CD4-positive, alpha-beta T cell treated with Interleukin-21 for 1 hour (primary cell): ENCODE measurements around the gene LMF1.

Source experiments
- DNase-seq: peaks from one replicate; pipeline ENCODE4 v3.0.0-alpha.2; 2020

The LMF1 gene

DNA sequence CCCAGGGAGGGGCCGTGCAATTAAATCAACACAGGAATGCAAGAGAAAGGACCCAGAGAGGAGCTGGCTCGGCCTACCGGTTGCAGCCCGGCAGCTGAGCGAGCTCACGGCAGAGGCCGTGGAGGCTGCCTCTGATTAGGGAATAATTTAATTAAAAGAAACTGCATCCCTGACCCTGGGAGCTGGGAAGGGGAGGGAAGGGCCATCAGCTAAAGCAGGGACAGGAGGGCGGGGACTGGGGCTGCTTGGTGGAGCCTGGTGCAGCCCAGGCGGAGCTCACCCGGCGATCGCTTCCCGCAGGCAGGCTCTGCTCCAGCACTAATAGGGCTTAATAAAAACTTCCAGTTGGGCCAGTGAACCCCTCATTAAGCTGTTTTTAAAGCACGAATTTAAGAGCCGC is 43.4 kb downstream of the LMF1 start:
- DNase-seq, result no peak

DNA sequence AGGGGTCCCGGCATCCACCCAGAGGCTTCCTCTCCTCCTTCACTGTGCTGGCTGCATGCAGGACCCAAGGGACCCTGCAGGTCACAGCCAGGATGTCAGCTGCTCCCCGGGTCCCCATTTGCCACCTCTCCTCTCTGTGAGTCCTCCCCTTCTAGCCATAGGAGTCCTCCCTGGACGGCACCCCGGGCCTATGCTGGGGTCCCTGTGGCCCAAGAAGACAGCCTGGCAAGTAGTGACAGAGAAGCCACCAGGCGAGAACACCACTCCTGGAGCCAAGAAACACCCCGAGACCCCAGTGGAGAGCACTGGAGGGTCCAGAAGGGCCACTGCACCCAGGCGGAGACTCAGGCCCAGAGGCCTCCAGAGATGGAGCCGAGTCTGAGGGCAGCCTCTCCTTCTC is 44.1 kb downstream of the LMF1 start:
- DNase-seq, result no peak

DNA sequence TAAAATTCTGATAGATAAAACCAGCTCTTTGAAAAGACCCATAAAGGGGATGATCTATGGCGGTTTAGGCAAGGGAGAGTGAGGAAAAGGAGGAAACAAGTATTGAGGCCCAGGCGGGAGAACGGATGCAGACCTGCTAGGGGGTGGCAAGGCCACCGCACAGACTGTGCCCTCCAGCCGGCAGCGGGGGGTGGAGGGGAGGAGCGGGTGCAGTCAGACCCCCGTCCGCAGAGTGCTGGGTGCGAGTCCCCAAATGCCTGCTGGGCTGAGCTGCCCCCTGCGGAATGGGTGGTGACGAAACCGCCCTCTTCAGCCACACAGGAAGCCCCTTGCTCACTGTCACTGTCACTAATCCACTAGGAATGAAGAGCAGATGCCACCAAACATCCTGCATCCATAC is 46.0 kb downstream of the LMF1 start:
- no peak for DNase-seq

DNA sequence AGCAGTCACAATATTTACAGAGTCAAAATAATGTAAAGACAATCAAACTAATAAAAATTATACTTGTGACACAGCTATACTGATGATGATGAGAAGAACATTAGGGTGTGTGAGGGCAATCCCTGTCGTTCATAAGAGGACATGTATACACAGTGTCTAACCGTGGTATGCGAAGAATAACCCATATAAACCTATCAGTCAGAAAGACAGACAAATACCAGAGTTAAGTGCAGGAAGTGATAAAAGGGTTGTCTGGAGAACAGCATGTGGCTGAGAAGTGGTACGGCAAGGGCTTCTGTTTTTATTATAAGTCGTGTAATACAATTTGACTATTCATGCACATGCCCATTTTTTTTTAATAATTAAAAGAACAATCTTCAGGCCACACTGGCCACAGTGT is 46.7 kb downstream of the LMF1 start:
- DNase-seq, result no peak

DNA sequence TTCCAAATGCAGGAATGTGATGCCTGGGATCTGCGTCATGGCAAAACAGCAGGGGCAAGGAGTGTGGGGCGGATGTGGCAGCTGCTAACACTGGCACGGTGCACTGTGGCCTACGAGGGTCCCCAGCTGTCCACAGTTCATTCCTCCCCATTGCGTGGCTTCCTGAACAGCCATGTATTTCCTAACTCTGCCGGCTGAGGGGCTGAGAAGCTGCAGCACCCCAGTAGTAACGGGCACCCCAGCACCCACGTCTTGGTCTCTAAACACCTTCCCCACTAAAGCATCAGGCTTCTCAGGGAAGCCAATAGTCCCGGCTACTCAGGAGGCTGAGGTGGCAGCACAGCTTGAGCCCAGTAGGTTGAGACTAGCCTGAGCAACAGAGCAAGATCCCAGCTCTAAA is 47.6 kb downstream of the LMF1 start:
- DNase-seq, result no peak

DNA sequence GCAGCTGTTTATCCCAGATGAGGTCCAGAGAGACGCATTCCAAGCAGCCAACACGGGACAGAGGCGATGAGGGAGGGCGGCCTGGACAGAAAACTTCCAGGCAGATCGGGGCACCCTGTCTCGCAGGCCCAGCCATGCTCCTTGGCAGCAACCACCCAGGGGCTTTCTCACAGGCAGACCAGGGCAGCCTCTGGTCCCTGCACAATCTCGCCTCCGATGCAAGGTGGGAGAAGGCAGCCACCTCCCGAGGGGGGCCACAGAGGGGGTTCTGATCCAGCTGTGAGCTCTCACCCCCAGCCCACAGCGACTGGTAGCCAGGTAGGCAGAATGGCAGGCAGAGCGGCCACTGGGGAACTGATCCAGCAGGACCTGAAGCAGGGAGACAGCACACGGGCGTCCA is 48.7 kb downstream of the LMF1 start:
- DNase-seq, result no peak

DNA sequence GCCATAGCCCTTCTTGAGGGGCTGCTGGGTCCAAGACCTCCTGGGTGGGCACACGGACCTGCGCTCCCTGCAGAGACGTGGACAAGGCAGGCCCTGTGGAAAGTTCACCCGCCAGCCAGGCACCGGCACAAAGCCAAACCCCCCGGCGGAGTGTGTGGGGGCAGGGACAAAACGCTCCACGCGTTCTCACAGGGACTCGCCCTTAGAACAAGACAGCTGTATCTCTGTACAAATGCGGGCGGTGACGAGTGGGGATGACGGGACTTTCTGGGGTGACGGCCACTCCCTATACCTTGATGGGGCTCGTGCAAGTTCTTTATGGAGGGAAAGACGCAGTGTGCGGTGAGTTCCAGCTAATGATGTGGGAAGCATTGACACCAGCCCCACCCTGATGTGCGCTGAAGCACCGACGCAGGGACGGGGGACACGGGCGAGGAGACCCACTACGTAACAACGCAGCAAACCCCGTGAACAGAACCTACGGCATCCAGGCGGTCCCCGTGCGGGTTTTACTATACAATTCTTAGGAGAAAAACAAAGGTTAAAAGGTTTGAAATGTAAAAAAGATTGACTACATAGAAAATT is 49.4 kb downstream of the LMF1 start:
- DNase-seq, result no peak

DNA sequence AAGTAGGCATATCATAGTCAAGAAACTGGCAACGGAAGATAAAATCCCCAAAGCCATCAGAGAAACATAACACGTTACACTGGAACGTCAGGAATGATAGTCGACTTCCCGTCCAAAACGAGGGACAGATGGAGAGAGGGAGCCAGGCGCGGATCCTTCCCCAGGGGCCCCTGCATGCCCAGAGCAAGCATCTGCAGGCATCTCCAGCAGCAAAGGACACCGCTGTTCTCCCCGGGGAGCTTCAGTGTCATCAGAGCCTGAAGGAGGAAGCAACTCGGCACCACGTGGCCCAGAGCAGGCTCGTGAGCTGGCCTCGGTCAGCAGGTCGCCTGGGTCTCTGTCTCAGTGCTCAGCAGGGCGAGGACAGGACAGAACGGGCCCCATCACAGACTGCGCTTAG is 50.1 kb downstream of the LMF1 start:
- no peak for DNase-seq

DNA sequence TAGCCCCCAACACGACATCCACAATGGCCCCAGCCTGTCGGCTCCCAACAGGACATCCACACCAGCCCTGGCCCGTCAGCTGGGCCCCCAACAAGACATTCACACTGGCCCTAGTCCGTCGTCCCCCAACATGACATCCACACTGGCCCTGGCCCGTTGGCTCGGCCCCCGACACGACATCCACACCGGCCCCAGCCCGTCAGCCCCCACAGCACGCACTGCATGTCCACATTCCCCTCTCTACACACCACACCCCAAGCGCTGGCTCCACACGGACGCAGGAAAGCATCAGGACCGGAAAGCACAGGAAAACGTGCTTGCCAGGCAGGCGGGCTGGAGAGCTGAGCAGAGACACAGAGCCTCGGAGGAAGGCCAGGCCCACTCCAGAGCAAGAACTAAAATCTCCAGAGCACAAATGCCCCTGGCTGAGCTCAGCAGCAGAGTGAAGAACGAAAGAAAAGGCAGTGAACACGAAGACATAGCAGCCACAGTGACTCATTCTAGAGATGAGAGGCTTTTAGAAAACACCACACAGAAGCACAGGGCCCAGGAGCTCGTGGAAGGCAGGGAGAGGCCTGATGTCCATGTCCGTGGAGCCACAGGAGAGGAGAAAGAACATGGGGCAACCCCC is 50.6 kb downstream of the LMF1 start:
- no peak for DNase-seq

DNA sequence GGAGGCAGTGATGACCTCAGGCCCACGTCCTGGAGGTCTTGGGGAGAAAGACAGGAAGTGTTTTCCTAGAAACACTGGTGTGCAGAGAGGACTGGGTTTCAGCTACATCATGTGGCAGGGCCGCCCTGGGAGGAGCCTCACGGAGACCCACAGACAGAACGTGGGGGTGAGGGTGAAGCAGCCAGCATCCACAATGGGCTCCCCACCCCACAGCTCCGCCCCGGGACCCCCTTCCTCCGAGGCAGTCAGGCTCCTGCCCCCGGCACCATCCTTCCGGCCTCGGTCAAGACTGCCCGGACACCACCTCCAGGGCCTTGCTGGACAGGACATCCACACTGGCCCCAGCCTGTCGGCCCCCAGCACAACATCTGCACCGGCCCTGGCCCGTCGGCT is 51.1 kb downstream of the LMF1 start:
- DNase-seq, result no peak

DNA sequence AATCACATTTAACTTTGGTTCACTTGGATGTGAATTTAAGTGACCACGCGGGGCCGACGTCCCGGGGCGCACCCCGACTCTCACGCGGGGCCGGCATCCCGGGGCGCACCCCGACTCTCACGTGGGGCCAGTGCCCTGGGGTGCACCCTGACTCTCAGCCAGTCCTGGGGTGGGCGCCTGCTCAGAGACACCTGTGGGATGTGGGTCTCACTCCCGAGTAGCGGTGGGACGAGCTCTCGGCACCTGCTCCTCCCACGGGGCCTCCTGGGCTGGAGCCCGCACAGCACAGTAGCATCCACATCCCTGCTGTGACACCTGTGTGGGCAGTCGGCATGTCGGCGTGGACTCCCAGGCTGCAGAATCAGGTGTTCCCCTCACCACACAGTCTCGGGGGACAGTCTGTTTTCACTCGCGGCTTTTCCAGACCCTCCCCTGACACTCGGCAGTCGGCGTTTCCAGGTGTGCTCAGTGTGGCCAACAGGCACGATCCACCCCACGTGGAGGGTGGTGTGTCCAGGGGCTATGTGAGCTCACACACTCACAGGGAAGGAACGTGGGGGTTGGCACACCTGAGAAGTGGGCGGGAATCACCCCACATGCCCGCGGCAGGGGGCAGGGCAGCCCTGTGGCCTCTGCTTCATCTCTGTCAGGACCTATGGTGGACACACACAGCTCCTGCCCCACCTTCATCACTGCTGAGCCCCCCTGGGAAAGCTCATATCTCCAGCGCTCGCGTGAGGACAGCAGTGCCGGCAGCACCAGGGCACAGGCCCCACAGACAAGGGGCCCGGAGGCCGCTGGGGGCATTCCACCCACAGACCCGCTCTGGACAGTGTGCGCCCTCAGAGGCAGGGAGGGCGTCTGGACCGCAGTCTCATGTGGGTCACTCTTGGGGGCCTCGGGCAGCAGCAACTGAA is 51.8 kb downstream of the LMF1 start:
- no peak for DNase-seq

DNA sequence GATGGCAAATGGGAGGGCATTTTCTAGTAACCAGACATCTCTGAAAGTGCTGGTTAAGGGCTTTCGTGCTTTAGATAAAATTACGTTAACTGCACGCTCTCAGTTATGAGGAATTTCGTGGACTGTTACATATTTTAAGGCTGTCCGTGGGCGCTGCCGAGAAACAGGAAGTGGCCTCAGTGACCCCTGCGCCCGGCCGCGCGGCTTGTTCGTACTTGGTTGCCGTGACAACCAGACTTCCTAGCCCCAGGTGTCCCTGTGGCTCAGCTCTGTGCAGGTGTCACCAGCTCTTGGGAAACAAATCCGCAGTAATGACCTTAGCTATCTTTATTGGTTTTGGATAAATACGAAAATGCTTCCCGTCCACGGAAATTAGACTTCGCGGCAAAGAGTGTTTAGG is 52.7 kb downstream of the LMF1 start:
- DNase-seq, result no peak

DNA sequence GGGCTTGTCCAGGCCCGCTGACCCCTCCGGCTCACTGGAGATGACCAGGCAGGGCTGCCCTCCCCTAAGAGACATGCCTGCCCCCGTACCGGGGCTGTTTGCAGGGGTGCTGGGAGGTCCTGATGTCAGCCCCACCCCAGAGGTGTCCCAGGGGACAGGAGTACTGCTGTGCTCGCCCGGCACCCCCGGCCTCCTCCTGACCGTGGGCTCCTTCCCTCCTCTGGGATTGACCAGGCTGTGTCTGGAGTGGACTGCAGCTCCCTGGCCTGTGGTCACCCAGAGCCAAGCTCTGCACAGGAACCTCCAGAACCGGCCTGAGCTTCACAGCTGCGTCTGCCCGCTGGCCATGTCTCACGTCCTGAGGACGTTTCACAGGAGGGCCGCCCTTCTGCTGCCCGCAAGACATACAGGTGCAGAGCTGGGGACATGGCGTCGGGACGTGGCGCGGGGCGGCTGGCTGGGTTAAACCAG is 53.2 kb downstream of the LMF1 start:
- DNase-seq, result no peak

DNA sequence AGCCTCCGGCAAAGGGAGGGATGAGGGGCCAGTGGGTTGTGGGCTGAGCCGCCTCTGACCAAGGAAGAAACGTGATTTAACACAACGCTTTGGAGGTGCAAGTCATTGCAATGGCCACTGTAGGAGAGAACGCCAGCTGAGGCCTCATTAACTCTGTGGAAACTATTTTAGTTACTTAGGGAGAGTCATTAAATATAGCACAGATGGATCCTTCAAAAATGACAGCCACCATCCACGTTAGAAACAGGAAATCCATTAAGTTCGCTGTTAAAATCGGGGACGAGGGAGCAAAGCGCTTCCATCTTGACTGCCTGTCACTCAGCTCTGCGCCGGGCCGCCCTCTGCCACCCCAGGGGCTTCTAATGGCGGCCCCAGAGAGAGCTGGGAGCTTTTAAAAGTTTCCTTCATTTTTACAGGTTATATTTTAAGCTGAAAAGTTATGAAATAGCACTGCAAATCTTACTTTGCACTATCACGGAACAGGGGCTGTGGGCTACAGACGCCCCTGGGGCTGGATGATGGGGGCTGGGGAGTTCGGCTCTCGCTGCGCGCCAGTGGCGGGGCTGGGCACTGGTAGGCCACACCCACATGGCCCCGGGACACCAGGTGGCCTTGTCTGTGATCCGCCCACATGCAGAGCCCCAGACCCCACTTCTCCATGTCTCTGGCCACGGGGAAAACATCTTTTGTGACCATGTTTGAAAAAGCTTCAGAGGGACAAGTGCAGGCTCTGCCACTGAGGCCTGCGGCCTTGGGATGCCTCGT is 54.6 kb downstream of the LMF1 start:
- DNase-seq, result no peak

DNA sequence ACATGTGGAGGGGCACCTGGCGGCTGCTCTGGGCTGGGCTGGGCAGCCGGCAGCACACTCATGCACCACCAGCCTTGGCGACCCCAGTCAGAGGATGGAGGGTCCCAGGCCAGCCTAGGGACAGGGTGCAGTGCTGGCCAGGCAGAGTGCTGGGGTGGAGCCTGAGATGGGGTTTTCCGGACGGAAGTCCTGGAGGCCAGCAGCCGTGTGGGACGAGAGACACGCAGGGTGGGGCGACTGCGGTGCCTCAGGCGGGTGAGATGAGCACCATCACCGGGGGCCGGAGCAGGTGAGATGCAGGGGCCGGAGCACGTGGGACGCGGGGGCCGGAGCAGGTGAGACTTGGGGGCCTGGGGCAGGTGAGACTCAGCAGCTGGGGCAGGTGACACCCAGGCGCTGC is 55.2 kb downstream of the LMF1 start:
- DNase-seq, result no peak

DNA sequence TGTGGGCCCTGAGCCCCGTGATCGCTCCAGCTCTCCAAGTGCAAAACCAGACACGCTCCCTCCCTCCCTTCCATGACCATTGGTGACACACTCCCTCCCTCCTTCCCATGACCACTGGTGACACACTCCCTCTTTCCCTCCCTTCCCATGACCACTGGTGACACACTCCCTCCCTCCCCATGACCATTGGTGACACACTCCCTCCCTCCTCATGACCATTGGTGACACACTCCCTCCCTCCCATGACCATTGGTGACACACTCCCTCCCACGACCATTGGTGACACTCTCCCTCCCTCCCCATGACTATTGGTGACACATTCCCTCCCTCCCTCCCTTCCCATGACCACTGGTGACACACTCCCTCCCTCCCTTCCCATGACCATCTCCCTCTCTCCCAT is 56.3 kb downstream of the LMF1 start:
- DNase-seq, result no peak

DNA sequence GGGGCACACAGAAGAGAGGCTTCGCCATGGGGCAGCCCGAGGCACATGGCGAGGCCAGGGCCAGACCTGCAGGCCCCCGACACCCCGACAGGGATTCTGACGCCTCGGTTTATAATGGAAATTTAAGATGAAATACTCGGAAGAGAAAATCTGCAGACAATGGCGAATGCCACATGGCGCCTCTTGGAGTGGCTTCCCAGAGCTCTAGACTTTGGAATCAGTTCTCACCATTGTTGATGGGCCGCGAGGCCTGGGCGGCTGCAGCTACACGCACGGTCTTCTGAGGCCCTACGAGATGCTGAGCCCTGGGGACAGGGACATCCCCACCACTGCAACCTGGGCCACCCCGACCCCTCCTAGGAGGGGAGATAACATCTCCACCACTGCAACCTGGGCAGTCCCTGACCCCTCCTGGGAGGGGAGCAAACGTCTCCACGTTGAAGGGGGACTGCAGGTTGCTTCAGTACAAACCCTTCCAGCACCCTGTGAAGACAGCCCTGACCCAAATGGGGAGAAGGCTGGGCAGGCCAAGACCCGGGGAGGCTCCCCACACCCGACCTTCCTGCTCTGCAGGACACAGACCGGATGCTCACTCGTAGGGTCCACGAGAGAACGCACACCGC is 56.9 kb downstream of the LMF1 start:
- DNase-seq, result no peak

DNA sequence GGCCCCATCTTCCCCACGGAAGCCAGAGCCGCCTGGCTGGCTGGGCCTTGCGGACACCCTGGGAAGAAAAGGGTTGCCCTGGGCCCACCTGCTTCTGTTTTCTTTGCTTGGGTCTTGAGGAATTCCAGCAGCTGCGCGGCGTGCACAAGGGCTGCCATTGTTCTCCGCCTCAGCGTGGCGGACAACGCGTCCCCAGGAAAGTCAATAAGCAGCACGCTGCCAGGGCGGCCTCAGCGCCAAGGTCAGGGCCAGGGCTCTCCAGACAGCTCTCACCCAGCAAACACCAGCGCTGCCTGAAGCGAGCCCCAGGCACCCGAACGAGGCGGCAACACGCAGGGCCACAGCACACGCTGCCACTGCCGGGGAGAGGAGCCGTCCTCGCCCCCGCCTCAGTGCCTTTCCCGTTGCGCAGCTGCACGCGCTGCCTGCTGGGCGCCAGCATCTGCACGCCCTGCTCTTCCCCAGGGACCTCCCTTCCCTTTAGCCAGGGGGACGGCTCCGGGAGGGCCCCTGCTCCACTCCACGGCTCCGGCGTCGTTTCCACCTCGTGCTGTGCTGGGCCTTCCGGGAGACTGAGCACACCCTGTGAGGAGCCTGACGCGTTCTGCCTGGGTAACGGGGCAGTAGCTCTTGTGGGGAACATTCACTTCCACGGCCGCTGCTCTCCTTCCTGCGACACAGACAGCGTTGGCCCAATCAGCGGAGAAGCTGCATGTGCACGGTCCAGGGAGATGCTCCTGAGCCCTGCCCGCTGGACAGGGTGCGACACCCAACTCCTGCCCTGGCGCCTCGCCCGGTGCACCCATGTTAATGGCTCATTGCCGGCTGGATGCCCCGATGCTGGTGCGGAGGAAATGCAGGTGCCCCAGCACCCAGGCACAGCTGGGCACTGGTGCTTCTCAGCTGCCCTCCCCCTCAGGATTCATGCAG is 57.8 kb downstream of the LMF1 start:
- no peak for DNase-seq

DNA sequence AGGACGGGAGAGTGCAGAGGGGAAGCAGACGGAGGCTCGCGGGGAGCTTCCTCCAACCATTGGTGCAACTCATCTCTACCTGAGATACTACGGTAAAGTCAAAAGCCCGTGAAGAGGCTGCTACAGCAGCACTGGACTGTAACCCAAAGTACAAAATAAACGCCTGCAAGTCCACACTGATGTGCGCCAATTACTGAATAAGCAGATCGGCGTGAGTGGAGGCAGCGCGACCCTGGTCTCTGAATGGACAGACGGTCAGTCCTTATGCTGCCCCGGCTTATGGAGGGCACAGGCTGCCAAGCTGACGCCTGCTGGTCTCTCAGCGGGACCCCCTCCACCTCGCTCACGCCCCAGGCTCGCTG is 58.5 kb downstream of the LMF1 start:
- no peak for DNase-seq

DNA sequence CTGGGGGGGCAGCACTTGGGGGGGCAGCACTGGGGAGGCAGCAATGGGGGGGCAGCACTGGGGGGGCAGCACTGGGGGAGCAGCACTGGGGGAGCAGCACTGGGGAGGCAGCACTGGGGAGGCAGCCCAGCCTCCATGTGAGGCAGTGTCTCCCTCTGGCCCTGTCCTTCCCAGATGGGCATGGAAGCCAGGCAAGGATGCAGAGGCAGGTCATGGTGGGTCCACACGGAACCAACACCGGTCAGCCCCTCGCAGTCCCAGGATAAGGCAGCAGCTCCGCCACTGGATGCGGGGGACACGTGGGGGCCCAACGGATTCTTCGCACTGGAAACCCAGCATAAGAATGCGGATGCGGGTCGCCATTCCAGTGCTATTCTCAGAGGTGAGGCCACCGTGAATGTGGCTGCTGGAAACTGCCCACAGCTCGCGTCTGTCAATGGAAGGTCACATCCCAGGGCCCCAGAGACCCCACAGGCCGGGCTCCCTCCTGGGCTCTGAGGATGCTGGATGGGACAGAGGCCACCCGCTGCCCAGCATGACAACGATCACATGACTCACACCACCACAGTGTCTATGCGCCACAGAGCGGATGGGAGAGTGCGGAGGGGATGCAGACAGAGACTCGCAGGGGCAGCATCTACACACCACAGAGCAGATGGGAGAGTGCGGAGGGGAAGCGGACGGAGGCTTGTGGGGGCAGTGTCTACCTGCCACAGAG is 59.0 kb downstream of the LMF1 start:
- no peak for DNase-seq

DNA sequence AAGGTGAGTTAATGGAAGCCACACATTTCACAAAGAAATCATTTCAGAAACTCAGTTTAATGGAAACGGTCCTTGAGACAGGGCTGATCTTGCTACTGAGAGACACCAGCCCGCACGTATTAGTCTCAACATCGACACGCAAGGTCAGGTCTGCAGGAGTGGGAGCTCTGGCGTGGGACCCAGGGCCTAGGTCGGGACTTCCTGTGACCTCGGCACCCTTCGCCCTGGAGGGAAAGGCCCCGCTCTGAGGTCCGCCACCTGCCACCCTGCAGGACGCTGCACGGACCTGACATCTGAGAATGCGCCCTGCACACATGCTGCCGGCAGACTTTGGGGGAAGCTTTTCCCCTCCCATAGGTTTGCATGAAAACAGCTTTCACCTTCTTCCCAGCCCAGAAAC is 59.7 kb downstream of the LMF1 start:
- no peak for DNase-seq
